Smooth muscle cell (in vitro differentiated cells): ENCODE results near the gene STXBP1. TPM values are rescaled to one million over a fixed set of nuclear protein-coding genes. Genes with fewer than 3 reads are reported as not detected.
A peak's percentile ranks its signal among the peaks of the same experiment; 100 is the strongest.

ENCODE experiments used
- DNase-seq: peaks from one replicate; lab custom pipeline; 2025; ENCODE audit not compliant: unreplicated experiment; lab: John Stamatoyannopoulos, UW
- H2AFZ ChIP-seq: fragments of 200-600 bp; sonication (generic); 2 replicates; pipeline ENCODE4 v1.6.0; 2016; ENCODE audit warnings: antibody characterized with exemption, low read depth, mild to moderate bottlenecking
- H3F3A ChIP-seq: fragments of 200-600 bp; sonication (generic); 2 replicates; pipeline ENCODE4 v1.6.0; 2017; ENCODE audit warnings: antibody characterized with exemption, low read depth
- H3K27ac ChIP-seq: fragments of 200-600 bp; sonication (generic); 2 replicates; pipeline ENCODE4 v1.5.1; 2016; ENCODE audit warnings: low read depth, mild to moderate bottlenecking
- H3K27me3 ChIP-seq: fragments of 200-600 bp; sonication (generic); 2 replicates; pipeline ENCODE4 v1.6.1; 2016; ENCODE audit warnings: low read depth, mild to moderate bottlenecking
- H3K36me3 ChIP-seq: fragments of 200-600 bp; sonication (generic); 2 replicates; pipeline ENCODE4 v1.5.1; 2016; ENCODE audit warnings: low read depth
- H3K4me1 ChIP-seq: fragments of 200-600 bp; sonication (generic); 2 replicates; pipeline ENCODE4 v1.5.1; 2016; ENCODE audit warnings: low read depth
- H3K4me2 ChIP-seq: fragments of 200-600 bp; sonication (generic); 2 replicates; pipeline ENCODE4 v1.6.0; 2016; ENCODE audit warnings: mild to moderate bottlenecking
- H3K4me3 ChIP-seq: fragments of 200-600 bp; sonication (generic); 2 replicates; pipeline ENCODE4 v1.5.1; 2016; ENCODE audit warnings: mild to moderate bottlenecking
- H3K79me2 ChIP-seq: fragments of 200-600 bp; sonication (generic); 2 replicates; pipeline ENCODE4 v1.6.0; 2016; ENCODE audit warnings: low read depth, mild to moderate bottlenecking
- H3K9ac ChIP-seq: fragments of 200-600 bp; sonication (generic); 2 replicates; pipeline ENCODE4 v1.6.0; 2016; ENCODE audit warnings: low read depth
- H3K9me3 ChIP-seq: fragments of 200-600 bp; sonication (generic); replicated peaks from 2 replicates; pipeline ENCODE4 v1.5.1; 2016; ENCODE audit warnings: low read depth
- H4K20me1 ChIP-seq: fragments of 200-600 bp; sonication (generic); 2 replicates; pipeline ENCODE4 v1.6.0; 2016; ENCODE audit warnings: low read depth
- WGBS: methylation state at CpG from one replicate; pipeline ENCODE4 v1.1.7; 2016; ENCODE audit warnings: low lambda C conversion rate; 5-methylcytosine and 5-hydroxymethylcytosine counted together
- polyA plus RNA-seq: library from polyadenylated mRNA; unstranded; fragments of >200 nt; fragmentation: Nextera tagmentation; extraction: Ambion mirVana; gene quantifications from 2 replicates; pipeline ENCODE4 v1.2.1, GENCODE V29; 2016
- total RNA-seq: library from RNA; depleted of rRNA; stranded (reverse); fragments of >200 nt; gene quantifications from 2 replicates; pipeline ENCODE4 v1.2.3, GENCODE V29; 2014
- TF ChIP-seq, protein P1 (sequence below): fragments of 200-600 bp; sonication (generic); IDR thresholded peaks from 2 replicates; pipeline ENCODE4 v1.5.1; 2017; ENCODE audit warnings: borderline replicate concordance, mild to moderate bottlenecking, antibody characterized with exemption; ENCODE audit not compliant: insufficient read depth, poor library complexity, severe bottlenecking

STXBP1 gene
- total and polyA plus RNA-seq, 2 experiments from 2014 or later, result 22.4 to 22.8 TPM

DNA sequence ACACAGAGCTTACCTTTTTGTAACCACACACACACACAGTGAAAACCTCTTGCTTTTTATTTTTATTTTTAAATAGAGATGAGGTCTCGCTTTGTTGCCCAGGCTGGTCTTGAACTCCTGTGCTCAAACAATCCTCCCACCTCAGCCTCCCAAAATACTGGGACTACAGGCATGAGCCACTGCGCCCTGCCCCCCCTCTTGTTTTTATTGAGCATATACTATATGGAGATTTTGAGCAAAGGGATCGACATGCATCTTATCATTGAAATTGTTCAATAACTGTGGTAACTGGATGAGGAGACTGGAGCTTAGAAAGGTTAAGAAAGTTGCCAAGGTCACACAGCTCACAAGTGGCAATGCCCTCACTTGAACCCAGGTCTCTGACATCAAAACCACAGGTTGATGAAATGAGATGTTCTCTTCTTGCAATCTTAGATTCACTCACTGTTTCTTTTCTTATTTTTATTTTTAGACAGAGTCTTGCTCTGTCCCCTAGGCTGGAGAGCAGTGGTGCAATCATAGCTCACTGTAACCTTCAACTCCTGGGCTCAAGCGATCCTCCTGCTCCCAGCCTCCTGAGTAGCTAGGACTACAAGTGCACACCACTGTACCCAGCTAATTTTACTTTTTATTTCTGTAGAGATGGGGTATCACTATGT lies 26.8 kb upstream of the STXBP1 start:
- Histone ChIP-seq H2AFZ (no peak overlapping the region), H3K4me3 (no peak overlapping the region), H3K36me3 (no peaks in the 10 kb centered on the region), H3K9me3 (no peaks in the 10 kb centered on the region), H3K9ac (no peak overlapping the region), H3K27ac (no peak overlapping the region), H4K20me1 (no peaks in the 10 kb centered on the region), H3F3A (no peaks in the 10 kb centered on the region), H3K4me2 (no peak overlapping the region), H3K4me1 (no peaks in the 10 kb centered on the region), H3K27me3 (no peaks in the 10 kb centered on the region), H3K79me2 (no peaks in the 10 kb centered on the region)
- no peak for DNase-seq
- TF ChIP-seq, protein P1, sequence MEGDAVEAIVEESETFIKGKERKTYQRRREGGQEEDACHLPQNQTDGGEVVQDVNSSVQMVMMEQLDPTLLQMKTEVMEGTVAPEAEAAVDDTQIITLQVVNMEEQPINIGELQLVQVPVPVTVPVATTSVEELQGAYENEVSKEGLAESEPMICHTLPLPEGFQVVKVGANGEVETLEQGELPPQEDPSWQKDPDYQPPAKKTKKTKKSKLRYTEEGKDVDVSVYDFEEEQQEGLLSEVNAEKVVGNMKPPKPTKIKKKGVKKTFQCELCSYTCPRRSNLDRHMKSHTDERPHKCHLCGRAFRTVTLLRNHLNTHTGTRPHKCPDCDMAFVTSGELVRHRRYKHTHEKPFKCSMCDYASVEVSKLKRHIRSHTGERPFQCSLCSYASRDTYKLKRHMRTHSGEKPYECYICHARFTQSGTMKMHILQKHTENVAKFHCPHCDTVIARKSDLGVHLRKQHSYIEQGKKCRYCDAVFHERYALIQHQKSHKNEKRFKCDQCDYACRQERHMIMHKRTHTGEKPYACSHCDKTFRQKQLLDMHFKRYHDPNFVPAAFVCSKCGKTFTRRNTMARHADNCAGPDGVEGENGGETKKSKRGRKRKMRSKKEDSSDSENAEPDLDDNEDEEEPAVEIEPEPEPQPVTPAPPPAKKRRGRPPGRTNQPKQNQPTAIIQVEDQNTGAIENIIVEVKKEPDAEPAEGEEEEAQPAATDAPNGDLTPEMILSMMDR, result no peak
- WGBS, result 93% methylated on average over 4 of the region's 4 CpGs

DNA sequence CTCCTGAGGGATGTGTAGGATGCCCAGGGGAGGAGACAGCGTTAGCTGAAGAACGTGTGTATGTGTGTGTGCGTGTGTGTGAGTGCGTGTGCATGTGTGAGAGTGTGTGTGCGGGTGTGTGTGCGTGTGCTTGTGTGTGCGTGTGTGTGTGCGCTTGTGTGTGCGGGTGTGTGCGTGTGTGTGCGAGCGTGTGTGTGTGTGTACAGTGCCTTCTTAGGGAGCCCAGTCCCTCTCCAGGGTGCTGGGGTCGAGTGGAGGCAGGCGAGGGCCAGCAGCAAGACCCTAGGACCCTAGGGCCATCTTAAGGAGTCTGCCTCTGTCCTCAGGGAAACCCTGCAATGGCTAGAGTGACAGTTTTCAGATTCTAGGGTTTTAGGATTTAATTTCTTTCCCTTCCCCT lies 26.0 kb upstream of the STXBP1 start:
- no peaks in the 10 kb centered on the region for H3K36me3 ChIP-seq
- no peaks in the 10 kb centered on the region for H3K79me2 ChIP-seq
- TF ChIP-seq, protein P1, result no peak
- H3K27ac ChIP-seq, result no peak overlapping the region
- DNase-seq, result no peak
- no peaks in the 10 kb centered on the region for H3K27me3 ChIP-seq
- no peak overlapping the region for H3K9ac ChIP-seq
- H3K4me1 ChIP-seq, result no peaks in the 10 kb centered on the region
- H3F3A ChIP-seq, result no peaks in the 10 kb centered on the region
- WGBS, result 77% methylated on average over 5 of the region's 14 CpGs
- H3K4me3 ChIP-seq, result no peak overlapping the region
- H3K4me2 ChIP-seq, result no peak overlapping the region
- H3K9me3 ChIP-seq, result no peaks in the 10 kb centered on the region
- H2AFZ ChIP-seq, result no peak overlapping the region
- H4K20me1 ChIP-seq, result no peaks in the 10 kb centered on the region

DNA sequence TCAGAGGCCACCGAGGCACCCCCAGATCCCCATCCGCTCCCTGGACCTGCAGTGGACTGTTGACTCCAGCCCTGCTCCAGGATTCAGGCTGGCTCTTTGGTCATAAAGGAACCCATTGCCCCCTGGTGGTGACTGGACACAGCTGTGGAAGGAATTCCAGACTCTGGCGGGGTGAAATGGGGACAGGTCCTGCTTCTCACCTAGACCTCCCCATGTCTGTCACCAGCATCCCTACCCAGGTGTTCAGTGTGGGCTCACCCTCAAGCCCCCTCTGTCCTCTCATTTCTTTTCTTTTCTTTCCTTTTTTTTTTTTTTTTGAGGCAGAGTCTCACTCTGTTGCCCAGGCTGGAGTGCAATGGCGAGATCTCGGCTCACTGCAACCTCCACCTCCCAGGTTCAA lies 25.5 kb upstream of the STXBP1 start:
- Histone ChIP-seq H4K20me1 (no peaks in the 10 kb centered on the region), H3K27ac (no peak overlapping the region), H2AFZ (no peak overlapping the region), H3K27me3 (no peaks in the 10 kb centered on the region), H3K9me3 (no peaks in the 10 kb centered on the region), H3K4me3 (no peak overlapping the region), H3K79me2 (no peaks in the 10 kb centered on the region), H3K4me1 (no peaks in the 10 kb centered on the region), H3K9ac (no peak overlapping the region), H3K36me3 (no peaks in the 10 kb centered on the region), H3F3A (no peaks in the 10 kb centered on the region), H3K4me2 (no peak overlapping the region)
- DNase-seq, result peak; percentile 26
- 67% methylated on average over 5 of the region's 5 CpGs for WGBS
- TF ChIP-seq, protein P1, result peak; percentile 79

DNA sequence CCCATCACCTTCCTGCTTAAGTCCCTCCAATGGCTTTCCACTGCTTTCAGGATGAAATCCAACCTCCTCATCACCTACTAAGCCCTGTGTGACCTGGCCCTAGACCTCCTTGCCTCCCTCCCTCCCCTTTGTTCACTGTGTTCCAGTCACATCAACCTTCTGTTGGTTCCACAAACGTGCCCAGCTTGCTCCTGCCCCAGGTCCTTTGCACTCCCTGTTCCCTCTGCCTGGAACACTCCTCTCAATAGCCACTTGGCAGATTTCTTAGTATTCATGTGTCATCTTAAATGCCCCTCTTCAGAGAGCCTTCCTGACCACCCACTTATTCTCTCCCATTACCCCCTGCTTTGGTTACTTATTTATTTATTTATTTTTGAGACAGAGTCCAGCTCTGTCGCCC lies 24.1 kb upstream of the STXBP1 start:
- H3K4me2 ChIP-seq, result no peak overlapping the region
- H3K27ac ChIP-seq, result no peak overlapping the region
- H3K9me3 ChIP-seq, result no peaks in the 10 kb centered on the region
- H3K9ac ChIP-seq, result no peak overlapping the region
- WGBS, result 73% methylated on average over 2 of the region's 2 CpGs
- H4K20me1 ChIP-seq, result no peaks in the 10 kb centered on the region
- no peaks in the 10 kb centered on the region for H3F3A ChIP-seq
- H3K27me3 ChIP-seq, result no peaks in the 10 kb centered on the region
- DNase-seq, result no peak
- no peaks in the 10 kb centered on the region for H3K79me2 ChIP-seq
- no peak overlapping the region for H3K4me3 ChIP-seq
- H3K36me3 ChIP-seq, result no peaks in the 10 kb centered on the region
- TF ChIP-seq, protein P1, result no peak
- no peaks in the 10 kb centered on the region for H3K4me1 ChIP-seq
- no peak overlapping the region for H2AFZ ChIP-seq
